Stimulated activated CD8-positive, alpha-beta memory T cell treated with anti-CD3 and anti-CD28 coated beads, Interleukin-2, amount 100 ng/mL, for 1 hour (primary cell): ENCODE measurements around the gene SNU13.
"Not testable (repeated sequence)": the region's sequence is repeated elsewhere in the genome, so short reads cannot be mapped to it uniquely, and the experiment has no call there.

Source experiments
- DNase-seq, 2 donors: peaks; one replicate each; pipeline ENCODE4 v3.0.0-alpha.2; 2020; ENCODE audit warnings: low read depth in 2 of 2

SNU13 gene

GRCh38 chr22:41688365-41689211 is at the start of gene SNU13:
SNU13 (minus strand) TSS chr22:41688867; CDS start chr22:41688796, 71 bp downstream.
- DNase-seq, result peak; percentile 85 to 86

- not testable (repeated sequence) for DNase-seq
Observed at GRCh38 chr22:41733241-41733640, 44.6 kb upstream of the SNU13 start.

GRCh38 chr22:41732096-41732772 is 43.6 kb upstream of the SNU13 start:
- DNase-seq, result no peak

GRCh38 chr22:41731609-41732008 is 42.9 kb upstream of the SNU13 start:
- no peak for DNase-seq

- DNase-seq, result no peak
Observed at GRCh38 chr22:41725510-41726110, 36.9 kb upstream of the SNU13 start.

GRCh38 chr22:41722496-41722895 is 33.8 kb upstream of the SNU13 start:
- DNase-seq, result no peak

GRCh38 chr22:41713004-41713403 is 24.3 kb upstream of the SNU13 start:
- DNase-seq, result no peak

- DNase-seq, result no peak
Observed at GRCh38 chr22:41709341-41709740, 20.7 kb upstream of the SNU13 start.

GRCh38 chr22:41702763-41703162 is 14.1 kb upstream of the SNU13 start:
- DNase-seq, result no peak

- no peak for DNase-seq
Observed at GRCh38 chr22:41700108-41700364, 11.4 kb upstream of the SNU13 start.

GRCh38 chr22:41699264-41700107 is 10.8 kb upstream of the SNU13 start, which contains the start of gene MEI1:
MEI1 (plus strand) TSS chr22:41699503; CDS start chr22:41699539, 36 bp downstream.
- DNase-seq, result peak; percentile 73 to 82

GRCh38 chr22:41697126-41697775 is 8.6 kb upstream of the SNU13 start:
- DNase-seq, result peak; percentile 88 to 89

GRCh38 chr22:41696703-41697102 is 8.0 kb upstream of the SNU13 start:
- DNase-seq, result no peak

- no peak for DNase-seq
Observed at GRCh38 chr22:41695211-41695610, 6.5 kb upstream of the SNU13 start.

- no peak for DNase-seq
Observed at GRCh38 chr22:41690476-41690875, 1.8 kb upstream of the SNU13 start.

- DNase-seq, result no peak
Observed at GRCh38 chr22:41687901-41688364, 734 bp downstream of the SNU13 start.

- not testable (repeated sequence) for DNase-seq
Observed at GRCh38 chr22:41686890-41687289, 1.8 kb downstream of the SNU13 start.

GRCh38 chr22:41684194-41684593 is 4.5 kb downstream of the SNU13 start:
- no peak for DNase-seq

- no peak for DNase-seq
Observed at GRCh38 chr22:41683616-41684015, 5.1 kb downstream of the SNU13 start.

GRCh38 chr22:41683052-41683451 is 5.6 kb downstream of the SNU13 start:
- DNase-seq, result no peak
